Activated CD8-positive, alpha-beta memory T cell treated with anti-CD3 and anti-CD28 coated beads for 4 hours (primary cell): ENCODE data around the gene DCAF10.
"Not testable (repeated sequence)": the region's sequence is repeated elsewhere in the genome, so short reads cannot be mapped to it uniquely, and the experiment has no call there.

Experiments used
- DNase-seq, 2 donors: peaks; one replicate each; pipeline ENCODE4 v3.0.0-alpha.2; 2020; ENCODE audit warnings: low read depth in 2 of 2

DCAF10 gene, protein sequence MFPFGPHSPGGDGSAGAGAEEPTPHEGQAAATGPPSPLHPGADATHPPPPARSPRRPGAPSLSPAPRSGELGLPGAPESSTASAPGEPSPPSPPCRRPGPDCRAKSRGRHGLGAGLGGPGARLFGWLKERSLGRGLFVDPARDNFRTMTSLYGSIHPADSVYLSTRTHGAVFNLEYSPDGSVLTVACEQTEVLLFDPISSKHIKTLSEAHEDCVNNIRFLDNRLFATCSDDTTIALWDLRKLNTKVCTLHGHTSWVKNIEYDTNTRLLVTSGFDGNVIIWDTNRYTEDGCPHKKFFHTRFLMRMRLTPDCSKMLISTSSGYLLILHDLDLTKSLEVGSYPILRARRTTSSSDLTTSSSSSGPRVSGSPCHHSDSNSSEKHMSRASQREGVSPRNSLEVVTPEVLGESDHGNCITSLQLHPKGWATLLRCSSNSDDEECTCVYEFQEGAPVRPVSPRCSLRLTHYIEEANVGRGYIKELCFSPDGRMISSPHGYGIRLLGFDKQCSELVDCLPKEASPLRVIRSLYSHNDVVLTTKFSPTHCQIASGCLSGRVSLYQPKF

DNA sequence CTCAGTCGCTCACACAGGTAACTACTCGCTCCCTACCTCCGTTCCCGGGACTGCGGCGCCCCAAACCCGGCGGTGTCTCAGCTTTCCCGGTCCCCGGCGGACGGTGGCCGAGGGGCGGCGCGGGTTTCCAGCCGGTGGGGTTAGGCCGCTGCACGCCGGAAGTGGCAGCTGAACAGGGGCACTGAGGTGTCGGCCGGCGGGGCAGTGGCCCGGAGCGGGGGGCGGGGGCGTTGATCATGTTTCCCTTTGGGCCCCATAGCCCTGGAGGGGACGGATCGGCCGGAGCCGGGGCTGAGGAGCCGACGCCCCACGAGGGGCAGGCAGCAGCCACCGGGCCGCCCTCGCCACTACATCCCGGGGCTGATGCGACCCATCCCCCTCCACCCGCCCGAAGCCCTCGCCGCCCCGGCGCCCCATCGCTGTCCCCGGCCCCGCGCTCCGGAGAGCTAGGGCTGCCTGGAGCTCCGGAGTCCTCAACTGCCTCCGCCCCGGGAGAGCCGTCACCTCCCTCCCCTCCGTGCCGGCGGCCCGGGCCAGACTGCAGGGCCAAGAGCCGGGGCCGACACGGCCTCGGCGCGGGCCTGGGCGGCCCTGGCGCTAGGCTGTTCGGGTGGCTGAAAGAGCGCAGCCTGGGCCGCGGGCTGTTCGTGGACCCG is at the start of gene DCAF10:
Gene DCAF10, plus strand, starts transcription at position 167 of the 656 bp plus-strand sequence. Its CDS starts 70 bp downstream, at position 237.
- DNase-seq: peak; percentile 70 to 81

DNA sequence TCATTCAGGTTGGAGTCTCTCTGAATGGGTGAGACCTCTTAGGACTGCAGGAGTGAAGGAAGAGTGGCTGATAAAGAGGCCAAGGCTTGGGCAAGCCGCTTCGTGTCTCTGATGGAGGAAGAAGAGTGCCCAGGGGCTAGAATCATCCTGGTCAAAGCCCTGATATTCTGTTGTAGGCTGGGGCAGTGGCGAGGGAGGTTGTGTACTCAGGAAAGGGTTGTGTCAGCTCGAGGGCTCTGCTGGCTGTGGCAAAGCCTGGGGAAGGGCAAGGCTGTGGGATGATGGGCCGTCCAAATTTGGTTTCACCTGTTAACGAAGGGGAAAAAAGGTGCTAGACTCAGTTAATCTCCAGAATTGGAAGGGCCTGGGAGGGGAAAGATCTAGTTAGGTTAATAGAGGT is 49.4 kb upstream of the DCAF10 start:
- DNase-seq: no peak

DNA sequence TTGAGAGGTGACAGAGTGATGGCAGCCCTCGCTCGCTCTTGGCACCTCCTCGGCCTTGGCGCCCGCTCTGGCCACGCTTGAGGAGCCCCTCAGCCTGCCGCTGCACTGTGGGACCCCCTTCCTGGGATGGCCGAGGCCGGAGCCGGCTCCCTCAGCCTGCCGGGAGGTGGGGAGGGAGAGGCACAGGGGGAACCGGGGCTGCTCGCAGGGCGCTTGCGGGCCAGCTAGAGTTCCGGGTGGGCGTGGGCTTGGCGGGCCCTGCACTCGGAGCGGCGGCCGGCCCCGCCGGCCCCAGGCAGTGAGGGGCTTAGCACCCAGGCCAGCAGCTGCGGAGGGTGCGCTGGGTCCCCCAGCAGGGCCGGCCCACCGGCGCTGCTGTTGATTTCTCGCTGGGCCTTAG is 48.9 kb upstream of the DCAF10 start:
- not testable (repeated sequence) for DNase-seq

DNA sequence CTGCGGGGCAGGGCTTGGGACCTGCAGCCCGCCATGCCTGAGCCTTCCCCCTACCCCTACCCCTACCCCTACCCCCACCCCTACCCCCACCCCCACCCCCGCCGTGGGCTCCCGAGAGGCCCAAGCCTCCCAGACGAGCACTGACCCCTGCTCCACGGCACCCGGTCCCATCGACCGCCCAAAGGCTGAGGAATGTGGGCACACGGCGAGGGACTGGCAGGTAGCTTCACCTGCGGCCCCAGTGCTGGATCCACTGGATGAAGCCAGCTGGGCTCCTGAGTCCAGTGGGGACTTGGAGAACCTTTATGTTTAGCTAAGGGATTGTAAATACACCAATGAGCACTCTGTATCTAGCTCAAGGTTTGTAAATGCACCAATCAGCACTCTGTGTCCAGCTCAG is 48.5 kb upstream of the DCAF10 start:
- DNase-seq: not testable (repeated sequence)

DNA sequence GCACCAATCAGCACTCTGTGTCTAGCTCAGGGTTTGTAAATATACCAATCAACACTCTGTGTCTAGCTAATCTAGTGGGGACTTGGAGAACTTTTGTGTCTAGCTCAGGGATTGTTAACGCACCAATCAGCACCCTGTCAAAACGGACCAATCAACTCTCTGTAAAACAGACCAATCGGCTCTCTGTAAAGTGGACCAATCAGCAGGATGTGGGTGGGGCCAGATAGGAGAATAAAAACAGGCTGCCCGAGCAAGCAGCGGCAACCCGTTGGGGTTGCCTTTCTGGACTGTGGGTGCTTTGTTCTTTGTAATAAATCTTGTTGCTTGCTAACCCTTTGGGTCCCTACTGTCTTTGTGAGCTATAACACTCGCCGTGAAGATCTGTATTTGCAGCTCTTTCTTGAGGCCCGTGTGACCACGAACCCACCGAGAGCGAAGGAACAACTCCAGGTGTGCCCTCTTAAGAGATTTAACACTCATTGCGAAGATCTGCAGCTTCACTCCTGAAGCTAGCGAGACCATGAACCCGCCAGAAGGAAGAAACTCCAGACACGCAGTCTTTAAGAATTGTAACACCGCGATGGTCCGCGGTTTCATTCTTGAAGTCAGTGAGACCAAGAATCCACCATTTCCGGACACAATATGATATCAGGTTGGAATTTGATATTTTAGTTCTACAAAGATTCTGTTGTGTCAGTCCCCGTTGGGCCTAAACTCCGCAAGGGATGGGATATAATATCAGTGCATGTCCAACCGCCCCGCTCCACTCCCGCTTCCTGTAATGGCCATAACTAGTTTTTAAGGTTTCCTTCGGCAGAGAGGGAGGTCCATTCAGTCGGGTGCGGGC is 47.7 kb upstream of the DCAF10 start:
- DNase-seq: no peak

DNA sequence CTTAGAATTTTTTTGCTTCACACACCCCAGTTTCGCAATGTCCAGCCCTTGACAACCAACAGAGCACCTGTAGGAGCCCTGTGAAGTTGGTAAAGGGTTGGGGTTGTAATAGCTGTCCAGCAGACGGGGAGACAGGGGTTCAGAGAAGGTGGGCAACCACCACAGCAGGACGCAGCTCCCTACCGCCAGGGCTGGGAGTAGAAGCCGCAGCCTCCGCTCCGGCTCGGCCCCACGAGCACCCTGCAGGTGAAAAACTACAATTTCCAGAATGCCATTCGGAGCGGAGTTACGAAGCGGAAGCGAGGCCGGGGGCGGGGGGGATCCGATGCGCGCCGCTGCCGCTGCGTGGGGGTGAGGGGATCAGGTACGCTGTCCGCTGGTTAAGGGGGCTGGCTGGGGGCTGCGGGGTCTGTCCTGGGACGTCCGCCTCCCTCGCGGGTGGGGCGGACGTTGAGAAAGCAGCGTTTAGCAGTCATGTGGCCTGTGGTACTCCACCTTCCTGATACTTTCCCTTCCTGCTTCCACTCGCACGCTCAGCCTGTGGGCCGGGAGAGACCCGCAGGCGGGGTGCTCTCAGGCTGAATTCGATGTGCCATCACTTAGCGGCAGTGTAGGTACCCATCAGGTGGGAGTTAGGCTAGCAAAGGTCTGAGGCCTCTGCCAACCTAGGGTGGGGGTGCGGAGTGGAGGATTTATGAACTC is 47.0 kb upstream of the DCAF10 start, which contains the start of gene TRMT10B:
Gene TRMT10B, plus strand, starts transcription at position 317 of the 702 bp plus-strand sequence. CDS start 8,127 bp downstream, outside the sequence.
- DNase-seq: peak; percentile 45 to 53

DNA sequence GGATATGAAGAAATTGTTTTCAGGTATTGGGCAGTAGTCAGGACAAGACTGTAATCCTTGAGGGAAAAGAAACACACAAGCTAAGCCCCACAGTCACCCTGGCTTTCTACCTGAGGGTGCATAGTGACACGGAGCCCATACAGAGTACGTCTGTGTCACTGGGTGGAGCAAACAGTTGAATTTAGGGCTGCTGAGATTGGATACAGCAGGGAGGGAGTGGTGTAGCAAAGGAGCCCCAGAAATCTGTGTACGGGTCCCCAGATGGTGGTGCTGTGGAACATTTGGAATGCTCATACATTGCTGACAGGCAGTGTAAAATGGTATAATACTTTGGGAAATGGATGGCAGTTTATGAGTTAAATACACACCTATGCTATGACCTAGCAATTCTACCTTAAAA is 41.9 kb upstream of the DCAF10 start:
- DNase-seq: no peak

DNA sequence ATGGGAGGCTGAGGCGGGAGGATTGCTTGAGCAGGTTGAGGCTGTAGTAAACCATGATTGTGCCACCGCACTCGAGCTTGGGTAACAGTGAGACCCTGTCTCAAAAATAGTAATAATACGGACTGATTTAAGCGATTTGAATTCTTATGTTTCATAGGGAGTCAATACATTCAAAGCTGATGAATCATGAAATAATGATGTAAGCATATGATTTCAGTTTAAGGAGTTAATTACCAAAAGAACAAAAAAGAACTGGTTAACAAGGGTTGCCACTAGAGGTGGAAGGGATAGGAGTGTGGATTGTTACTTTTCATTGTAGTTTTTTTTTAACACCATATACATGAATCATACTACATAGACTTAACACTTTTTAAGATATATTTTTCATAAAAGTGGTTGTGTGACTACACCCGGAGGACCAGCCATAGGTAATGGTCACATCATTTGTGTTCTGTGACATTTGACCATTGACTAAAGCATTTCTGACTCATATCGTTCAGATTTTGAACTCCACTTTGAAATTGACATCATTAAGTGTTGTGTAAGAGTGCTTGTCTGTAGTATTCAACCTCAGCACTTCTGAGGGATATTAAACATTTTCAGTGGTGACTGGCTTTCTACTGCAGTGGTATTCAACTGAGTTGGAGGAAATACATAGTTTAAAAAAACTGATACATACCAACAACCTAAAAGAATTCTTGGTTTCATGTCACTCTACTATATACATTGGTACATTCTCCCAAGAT is 40.0 kb upstream of the DCAF10 start:
- DNase-seq: no peak

DNA sequence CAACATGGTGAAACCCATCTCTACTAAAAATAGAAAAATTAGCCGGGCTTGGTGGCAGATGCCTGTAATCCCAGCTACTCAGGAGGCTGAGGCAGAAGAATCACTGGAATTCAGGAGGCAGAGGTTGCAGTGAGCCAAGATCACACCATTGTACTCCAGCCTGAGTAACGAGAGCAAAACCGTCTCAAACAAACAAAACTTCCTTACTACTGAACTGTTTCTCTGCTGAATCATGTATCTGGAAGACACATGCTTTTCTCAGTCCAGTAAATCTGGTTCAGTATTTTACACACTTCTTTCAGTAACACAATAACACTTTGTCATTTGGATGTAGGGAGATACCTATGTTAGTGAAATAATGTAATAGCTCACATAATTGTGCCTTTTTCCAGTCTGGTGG is 39.1 kb upstream of the DCAF10 start:
- DNase-seq: no peak

DNA sequence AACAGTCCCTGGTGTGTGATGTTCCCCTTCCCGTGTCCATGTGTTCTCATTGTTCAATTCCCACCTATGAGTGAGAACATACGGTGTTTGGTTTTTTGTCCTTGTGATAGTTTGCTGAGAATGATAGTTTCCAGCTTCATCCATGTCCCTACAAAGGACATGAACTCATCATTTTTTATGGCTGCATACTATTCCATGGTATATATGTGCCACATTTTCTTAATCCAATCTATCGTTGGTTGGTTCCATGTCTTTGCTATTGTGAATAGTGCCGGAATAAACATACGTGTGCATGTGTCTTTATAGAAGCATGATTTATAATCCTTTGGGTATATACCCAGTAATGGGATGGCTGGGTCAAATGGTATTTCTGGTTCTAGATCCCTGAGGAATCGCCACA is 35.3 kb upstream of the DCAF10 start:
- DNase-seq: not testable (repeated sequence)

DNA sequence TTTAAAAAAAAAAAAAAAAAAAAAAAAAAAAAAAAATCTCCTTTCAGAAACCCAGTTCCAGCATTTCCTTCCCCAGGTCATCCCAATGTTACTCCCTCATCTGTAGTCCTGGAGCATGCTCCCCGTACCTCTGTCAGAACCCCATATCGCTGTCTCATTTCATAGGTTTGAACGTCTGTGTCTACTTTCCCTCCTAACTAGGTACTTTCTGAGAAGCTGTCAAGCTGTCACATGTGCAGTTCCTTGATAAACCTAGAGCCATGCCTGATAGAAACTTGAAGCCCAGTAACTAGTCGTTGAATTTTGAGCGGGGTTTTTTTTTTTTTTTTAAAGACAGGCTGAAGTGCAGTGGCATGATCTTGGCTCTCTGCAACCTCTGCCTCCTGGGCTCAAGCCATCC is 31.3 kb upstream of the DCAF10 start:
- no peak for DNase-seq

DNA sequence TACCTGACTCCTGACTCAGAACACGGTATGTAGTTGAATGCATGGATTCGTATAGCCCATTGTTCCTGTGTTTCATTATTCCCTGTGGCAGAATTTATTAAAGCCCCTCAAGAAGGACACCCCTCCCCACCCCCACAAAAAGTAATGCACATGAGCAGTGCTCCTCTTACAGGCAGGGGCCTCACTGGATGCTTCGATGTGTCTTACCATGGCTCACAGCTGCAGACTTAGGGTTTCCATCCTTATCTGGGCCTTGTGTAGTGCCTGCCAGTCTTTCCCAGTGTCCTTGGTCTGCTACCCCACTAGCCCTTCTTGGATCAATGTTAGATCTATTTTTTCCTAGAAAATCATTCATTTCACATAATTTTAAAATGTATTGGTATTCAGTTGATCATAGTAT is 30.6 kb upstream of the DCAF10 start:
- no peak for DNase-seq

DNA sequence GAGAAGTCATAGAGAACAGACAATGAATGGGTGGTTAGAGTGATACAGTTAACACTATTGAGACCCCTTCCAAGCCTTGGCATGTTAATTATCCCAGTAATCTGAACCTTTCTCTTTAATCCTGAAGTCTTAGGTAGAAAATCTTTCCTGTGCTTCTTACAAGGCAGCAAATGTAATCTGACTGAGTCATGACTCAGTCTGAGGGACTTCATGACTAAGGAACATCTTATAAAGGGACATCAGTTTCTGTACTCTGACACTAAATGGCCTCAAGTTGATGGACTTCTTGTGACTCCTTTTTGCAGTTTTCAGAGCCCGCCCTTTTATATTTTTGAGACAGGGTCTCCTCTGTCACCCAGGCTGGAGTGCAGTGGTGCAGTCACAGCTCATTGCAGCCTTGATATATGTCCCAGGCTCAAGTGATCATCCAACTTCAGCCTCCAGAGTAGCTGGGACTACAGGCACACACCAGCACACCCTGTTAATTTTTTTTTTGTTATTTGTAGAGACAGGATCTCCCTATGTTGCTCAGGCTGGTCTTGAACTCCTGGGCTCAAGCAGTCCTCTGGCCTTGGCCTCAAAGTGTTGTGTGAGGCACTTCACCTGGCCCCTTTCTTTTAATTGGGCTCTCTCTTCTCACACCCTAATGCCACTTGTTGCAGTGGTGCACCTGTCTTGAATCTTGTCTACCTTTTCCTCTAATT is 25.2 kb upstream of the DCAF10 start:
- no peak for DNase-seq

DNA sequence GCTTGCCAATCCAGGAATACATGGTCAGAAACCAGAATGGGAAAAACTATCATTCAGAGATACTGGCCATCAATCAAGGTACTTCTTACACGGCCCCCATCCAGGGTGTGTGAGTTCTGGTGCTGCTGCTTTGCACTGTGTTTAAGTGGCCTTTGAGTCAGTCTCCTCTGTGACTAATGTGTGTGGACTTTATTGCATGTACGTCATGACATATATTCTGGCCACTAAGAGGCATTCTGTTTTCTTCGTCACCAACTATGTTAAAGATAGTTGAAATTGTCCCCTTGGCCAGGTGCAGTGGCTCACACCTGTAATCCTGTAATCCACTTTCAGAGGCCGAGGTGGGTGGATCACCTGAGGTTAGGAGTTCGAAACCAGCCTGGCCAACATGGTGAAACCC is 24.3 kb upstream of the DCAF10 start:
- no peak for DNase-seq

DNA sequence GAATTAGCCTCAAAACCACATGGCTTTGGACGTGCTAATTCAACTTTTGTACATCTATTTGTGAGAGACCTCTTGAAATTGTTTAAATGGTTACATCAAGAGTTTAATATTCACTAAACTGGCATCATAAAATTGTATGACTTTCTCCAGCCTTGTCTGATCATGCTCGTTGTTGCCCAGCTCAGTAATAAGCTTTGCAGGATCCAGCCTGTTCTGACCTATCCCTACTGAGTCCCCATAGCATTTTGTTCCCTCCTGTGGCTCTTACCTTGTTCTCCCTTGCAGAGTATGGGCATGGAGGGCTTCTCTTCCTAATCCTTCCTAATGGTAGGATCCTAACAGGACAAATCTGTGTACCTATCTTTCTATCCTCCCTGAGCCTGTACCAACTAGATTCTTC is 22.1 kb upstream of the DCAF10 start:
- no peak for DNase-seq

DNA sequence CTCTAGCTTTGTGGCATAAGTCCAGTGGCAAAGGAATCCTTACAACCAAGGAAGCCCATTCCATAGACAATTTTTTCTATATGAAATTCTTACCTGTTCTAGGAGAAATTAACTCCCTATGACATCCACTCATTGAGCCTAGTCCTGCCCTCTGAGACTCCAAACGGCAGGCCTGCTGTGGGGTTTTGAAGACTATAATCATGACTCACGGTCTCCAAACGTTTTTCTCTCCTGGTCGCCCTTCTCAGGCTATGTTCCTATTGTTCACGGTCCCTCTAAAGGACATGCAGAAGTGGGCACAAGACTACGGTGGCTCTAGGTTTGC is 16.3 kb upstream of the DCAF10 start:
- no peak for DNase-seq

DNA sequence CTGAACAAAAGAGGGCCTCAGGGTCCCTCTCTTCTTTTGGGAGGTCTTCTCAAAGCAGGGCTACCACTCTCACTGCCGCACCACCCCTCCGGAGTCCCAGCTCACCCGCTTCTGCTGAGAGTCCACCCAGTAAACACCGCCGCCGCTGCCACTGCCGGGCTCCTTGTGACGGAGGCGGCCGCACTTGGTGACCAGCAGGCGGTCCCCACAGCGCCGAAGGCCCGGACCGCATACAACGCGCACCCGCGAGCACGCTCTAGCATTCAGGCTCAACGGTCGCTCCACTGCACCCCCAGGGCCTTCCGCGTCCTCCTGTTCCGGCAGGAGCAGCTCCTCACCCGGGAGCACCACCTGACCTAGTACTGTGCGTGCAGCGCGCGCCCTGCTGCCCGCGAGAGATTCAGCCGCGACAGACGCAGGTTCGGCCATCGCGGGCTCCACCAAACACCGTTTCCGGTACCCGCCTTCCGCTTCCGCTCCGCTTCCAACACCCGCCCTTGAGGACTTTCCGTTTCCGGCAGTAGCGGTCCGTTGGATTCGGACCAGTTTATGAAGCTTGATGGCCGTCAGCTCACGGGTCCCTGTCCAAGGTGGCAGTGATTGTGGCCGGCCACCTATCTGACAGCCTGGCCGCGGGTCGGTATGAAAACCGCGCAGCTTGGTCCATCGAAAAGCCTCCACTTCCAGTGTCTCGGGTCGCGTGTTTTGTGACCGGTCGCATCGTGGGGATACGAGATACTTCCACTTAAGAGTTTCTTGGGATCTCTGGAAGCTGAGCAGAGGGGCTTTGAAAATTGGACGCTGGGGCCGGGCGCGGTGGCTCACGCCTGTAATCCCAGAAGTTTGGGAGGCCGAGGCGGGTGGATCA is 15.7 kb upstream of the DCAF10 start, which contains the start of gene EXOSC3:
Gene EXOSC3, minus strand, starts transcription at position 449 of the 868 bp plus-strand sequence. Its CDS starts 20 bp downstream, at position 429.
- DNase-seq: peak; percentile 72 to 75

DNA sequence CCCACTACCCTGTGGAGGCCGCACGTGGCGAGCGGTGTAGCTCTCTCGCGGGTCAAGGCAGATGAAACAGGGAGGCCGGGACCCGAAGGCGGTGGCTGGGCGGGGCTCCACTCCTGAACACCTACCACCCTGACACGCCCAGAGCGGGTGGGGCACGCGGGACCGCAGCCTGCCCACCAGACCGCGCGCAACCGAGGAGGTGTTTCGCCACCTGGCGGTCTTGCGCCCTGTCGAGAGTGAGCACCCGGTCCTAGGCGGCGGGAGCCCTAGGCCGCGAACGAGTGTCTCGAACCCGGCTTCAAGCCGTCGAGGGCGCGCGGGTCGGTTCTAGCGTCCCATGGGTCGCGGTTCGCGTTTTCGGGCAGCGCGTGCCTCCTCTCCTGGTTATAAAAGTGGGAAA is 13.5 kb upstream of the DCAF10 start:
- no peak for DNase-seq

DNA sequence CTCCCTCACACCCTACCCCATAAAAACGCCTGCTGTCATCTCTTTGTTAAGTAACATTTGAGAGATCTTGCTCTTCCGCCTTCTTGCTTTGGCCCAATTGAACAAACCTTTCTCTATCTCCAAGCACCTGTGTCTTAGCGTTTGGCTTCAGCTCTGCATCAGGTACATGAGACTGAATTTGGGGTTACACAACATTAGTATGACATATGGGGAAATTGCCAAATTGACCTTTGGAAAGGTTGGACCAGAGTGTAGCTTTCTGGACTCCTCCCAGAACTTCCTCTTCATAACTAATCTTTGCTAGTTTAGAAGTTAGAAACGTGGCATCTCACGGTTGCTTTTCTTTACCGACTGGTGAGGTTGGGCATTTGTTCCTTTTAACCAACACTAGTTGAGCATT is 12.3 kb upstream of the DCAF10 start:
- DNase-seq: no peak
